ENCODE results near the gene QSOX2. TPM values are rescaled to one million over a fixed set of nuclear protein-coding genes. Genes with fewer than 3 reads are reported as not detected.

QSOX2 gene
- total RNA-seq, 1 donor from 2014 or later, result 6.1 TPM

DNA sequence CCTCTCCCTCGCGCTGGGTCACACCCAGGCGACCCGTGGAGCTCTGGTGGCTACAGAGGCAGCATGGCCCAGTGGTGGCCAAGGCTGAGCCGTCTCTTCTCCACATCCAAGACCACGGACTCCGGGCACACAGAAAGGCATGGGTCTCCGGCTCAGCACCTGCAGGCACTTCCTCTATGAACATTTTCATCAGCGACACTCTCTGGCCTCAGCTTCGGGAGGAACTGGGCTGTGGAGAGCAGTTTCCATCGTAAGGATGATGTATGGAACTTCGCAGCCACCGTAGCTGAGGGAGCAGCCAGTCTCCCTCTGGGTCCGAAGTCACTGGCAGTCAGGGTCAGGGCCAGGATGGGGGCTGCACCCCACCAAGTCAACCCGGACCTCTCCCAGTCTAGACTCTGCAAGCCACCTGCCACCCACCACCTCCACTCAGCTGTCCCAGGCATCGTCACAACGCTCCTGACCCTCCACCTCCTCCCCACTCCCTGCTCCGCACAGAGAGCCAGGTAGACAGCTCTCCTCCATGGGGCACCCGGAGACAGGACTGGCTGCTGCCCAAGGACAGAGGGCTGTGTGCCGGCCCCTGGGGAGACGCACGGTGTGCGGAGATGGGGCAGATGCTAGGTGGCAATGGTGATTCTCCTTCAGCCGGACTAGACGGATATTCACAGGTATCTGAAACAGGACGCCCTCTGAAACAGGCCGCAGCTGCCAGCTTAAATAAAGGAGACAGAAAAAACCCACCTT is 9.7 kb downstream of the QSOX2 start:
- TF ChIP-seq, protein P1, sequence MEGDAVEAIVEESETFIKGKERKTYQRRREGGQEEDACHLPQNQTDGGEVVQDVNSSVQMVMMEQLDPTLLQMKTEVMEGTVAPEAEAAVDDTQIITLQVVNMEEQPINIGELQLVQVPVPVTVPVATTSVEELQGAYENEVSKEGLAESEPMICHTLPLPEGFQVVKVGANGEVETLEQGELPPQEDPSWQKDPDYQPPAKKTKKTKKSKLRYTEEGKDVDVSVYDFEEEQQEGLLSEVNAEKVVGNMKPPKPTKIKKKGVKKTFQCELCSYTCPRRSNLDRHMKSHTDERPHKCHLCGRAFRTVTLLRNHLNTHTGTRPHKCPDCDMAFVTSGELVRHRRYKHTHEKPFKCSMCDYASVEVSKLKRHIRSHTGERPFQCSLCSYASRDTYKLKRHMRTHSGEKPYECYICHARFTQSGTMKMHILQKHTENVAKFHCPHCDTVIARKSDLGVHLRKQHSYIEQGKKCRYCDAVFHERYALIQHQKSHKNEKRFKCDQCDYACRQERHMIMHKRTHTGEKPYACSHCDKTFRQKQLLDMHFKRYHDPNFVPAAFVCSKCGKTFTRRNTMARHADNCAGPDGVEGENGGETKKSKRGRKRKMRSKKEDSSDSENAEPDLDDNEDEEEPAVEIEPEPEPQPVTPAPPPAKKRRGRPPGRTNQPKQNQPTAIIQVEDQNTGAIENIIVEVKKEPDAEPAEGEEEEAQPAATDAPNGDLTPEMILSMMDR (IDR thresholded peaks at IDR 0.05), result no peak
- TF ChIP-seq POLR2AphosphoS5 (IDR thresholded peaks at IDR 0.05; ENCODE audit: insufficient read depth in 1 of 2, low read depth in 1 of 2) (no peak), POLR2A (IDR thresholded peaks at IDR 0.05) (no peak)
- H3K36me3 ChIP-seq, result peaks cover 0 to 7% of the 10 kb centered on the region in 2 donors
- H3K27ac ChIP-seq, result no peak overlapping the region
- H3K4me3 ChIP-seq, result no peak overlapping the region
- DNase-seq (ENCODE audit: extremely low spot score in 2 of 2), result no peak
- no peaks in the 10 kb centered on the region for H3K4me1 ChIP-seq
- H3K9me3 ChIP-seq, result no peaks in the 10 kb centered on the region
- intact Hi-C loops (cut with DNase I), result no loop called here
- H3K27me3 ChIP-seq, result no peaks in the 10 kb centered on the region

DNA sequence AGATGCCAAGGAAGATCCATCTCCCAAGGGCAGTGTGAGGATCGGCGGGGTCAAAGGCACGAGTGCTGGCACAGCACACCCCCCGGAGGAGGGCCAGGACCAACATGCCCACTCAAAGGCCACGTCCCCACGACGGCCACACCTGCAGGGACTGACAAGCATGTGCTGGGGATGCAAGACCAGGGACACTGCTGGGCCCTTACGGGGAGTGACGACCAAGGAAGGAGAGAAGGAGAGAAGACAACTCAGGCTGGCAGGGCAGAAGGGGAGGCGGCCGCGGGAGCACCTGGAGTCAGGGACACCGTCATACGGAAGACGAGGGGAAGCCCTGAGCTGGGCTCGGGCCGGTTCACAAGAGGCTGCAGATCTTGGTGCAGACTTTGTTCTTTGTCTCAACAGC is 10.4 kb downstream of the QSOX2 start:
- H3K9me3 ChIP-seq, result no peaks in the 10 kb centered on the region
- H3K4me1 ChIP-seq, result no peaks in the 10 kb centered on the region
- no peak overlapping the region for H3K4me3 ChIP-seq
- intact Hi-C loops (cut with DNase I), result no loop called here
- no peaks in the 10 kb centered on the region for H3K27me3 ChIP-seq
- peaks cover 0 to 7% of the 10 kb centered on the region in 2 donors for H3K36me3 ChIP-seq
- no peak for DNase-seq (ENCODE audit: extremely low spot score in 2 of 2)
- H3K27ac ChIP-seq, result no peak overlapping the region
- no peak for TF ChIP-seq POLR2A (IDR thresholded peaks at IDR 0.05)
- TF ChIP-seq POLR2AphosphoS5 (IDR thresholded peaks at IDR 0.05; ENCODE audit: insufficient read depth in 1 of 2, low read depth in 1 of 2), result no peak
- TF ChIP-seq, protein P1 (IDR thresholded peaks at IDR 0.05), result no peak

DNA sequence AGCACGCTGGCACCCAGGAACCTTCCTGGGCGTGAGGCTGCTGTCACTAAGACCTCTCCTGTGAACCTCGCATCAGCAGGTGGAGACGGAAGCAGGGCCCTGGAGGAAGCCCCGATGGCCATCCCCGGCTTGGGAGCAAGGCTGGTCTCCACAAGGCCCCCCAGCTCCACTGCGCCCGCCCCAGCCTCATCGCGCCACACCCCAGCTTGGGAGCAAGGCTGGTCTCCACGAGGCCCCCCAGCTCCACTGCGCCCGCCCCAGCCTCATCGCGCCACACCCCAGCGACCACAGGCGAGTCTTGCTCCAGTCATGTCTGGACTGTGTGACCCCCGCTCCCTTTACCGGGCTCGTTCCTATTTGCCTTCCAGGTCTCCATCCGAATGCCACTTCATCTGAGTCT is 11.0 kb downstream of the QSOX2 start:
- H3K36me3 ChIP-seq, result peaks cover 0 to 7% of the 10 kb centered on the region in 2 donors
- intact Hi-C loops (cut with DNase I), result no loop called here
- H3K27ac ChIP-seq, result no peak overlapping the region
- no peaks in the 10 kb centered on the region for H3K27me3 ChIP-seq
- no peak overlapping the region for H3K4me3 ChIP-seq
- DNase-seq (ENCODE audit: extremely low spot score in 2 of 2), result no peak
- H3K9me3 ChIP-seq, result no peaks in the 10 kb centered on the region
- H3K4me1 ChIP-seq, result no peaks in the 10 kb centered on the region
- TF ChIP-seq POLR2AphosphoS5 (IDR thresholded peaks at IDR 0.05; ENCODE audit: insufficient read depth in 1 of 2, low read depth in 1 of 2) (no peak), POLR2A (IDR thresholded peaks at IDR 0.05) (no peak)
- TF ChIP-seq, protein P1 (IDR thresholded peaks at IDR 0.05), result no peak

DNA sequence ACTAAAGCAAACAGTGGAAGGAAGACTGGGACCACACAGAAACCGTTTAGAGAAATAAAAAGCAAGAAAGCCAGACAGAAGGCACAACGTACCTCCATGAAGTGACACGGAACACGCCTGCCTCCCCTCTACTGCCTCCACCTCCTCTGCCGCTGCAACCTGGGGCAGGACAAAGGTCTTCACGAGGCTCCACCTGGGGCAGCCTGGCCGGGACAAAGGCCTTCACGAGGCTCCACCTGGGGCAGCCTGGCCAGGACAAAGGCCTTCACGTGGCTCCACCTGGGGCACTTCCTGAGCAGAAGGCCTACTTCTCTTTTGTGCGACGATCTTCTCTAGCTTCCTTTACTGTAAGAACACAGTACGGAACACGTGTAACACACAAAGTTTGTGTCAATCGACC is 11.7 kb downstream of the QSOX2 start:
- Histone ChIP-seq H3K27me3 (no peaks in the 10 kb centered on the region), H3K4me1 (no peaks in the 10 kb centered on the region), H3K27ac (no peak overlapping the region), H3K4me3 (no peak overlapping the region), H3K36me3 (peaks cover 0 to 7% of the 10 kb centered on the region in 2 donors), H3K9me3 (no peaks in the 10 kb centered on the region)
- TF ChIP-seq POLR2A (IDR thresholded peaks at IDR 0.05) (no peak), POLR2AphosphoS5 (IDR thresholded peaks at IDR 0.05; ENCODE audit: insufficient read depth in 1 of 2, low read depth in 1 of 2) (no peak)
- TF ChIP-seq, protein P1 (IDR thresholded peaks at IDR 0.05), result no peak
- no peak for DNase-seq (ENCODE audit: extremely low spot score in 2 of 2)
- intact Hi-C loops (cut with DNase I), result no loop called here

DNA sequence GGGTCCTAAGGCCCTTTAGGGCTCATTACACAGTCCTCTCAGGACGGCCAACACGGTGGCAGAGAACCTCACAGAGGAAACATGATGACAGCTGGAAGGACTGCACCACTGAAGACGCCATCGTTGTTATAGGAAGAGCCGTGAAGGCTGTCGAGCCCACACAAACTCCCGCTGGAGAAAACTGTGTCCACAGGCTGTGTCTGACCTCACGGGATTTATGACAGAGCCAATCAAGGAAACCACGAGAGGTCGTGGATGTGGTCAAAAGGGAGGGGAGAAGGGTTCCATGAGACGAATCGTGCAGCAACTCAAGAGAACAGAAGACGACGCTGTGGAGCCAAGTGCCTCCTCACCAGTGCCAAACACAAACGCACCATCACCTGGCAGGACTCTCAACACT is 12.2 kb downstream of the QSOX2 start:
- no peak for DNase-seq (ENCODE audit: extremely low spot score in 2 of 2)
- no peaks in the 10 kb centered on the region for H3K9me3 ChIP-seq
- no peaks in the 10 kb centered on the region for H3K27me3 ChIP-seq
- intact Hi-C loops (cut with DNase I), result no loop called here
- peaks cover 0 to 7% of the 10 kb centered on the region in 2 donors for H3K36me3 ChIP-seq
- H3K27ac ChIP-seq, result no peak overlapping the region
- TF ChIP-seq POLR2A (IDR thresholded peaks at IDR 0.05), result no peak
- TF ChIP-seq, protein P1 (IDR thresholded peaks at IDR 0.05), result no peak
- no peak overlapping the region for H3K4me3 ChIP-seq
- no peaks in the 10 kb centered on the region for H3K4me1 ChIP-seq
